GM12872 (cell line): Measurements from ENCODE around the gene GSX1.

Experiments used
- TF ChIP-seq, protein P1 (sequence below): IDR thresholded peaks from 3 replicates; pipeline ENCODE4 v1.5.1; 2011; ENCODE audit warnings: low read depth, mild to moderate bottlenecking, low read length, moderate library complexity; ENCODE audit not compliant: insufficient read depth

The GSX1 gene

DNA sequence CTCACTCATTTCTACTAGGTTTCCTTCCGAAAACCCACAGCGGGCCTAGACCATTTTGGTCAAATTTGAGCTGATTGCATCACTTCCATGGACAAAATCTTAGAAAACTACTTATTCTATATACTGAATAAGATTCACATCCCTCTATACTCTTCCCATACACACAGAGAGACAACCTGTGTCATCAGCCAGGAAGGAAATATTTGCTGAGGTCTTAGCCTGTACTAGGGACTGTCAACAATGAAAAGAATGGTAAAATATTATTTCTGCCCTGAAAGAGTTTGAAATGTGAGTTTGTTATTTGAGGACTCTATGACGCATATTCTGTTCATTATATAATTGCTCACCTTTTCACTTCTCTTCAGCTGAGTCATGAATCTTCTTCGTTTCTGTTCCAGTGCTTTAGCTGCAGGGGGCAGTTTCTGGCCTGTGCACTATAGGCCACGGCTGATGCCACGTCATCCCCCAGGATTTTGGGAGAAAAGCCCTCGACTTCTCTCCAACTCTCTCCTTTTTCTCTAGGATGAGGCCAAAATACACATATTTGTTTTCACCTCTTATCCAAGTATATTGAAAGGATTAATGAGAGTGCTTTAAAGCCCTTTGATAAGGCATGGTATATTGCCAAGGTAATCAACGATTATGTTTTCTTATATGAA, 47.7 kb downstream of the GSX1 start:
- TF ChIP-seq, protein P1, sequence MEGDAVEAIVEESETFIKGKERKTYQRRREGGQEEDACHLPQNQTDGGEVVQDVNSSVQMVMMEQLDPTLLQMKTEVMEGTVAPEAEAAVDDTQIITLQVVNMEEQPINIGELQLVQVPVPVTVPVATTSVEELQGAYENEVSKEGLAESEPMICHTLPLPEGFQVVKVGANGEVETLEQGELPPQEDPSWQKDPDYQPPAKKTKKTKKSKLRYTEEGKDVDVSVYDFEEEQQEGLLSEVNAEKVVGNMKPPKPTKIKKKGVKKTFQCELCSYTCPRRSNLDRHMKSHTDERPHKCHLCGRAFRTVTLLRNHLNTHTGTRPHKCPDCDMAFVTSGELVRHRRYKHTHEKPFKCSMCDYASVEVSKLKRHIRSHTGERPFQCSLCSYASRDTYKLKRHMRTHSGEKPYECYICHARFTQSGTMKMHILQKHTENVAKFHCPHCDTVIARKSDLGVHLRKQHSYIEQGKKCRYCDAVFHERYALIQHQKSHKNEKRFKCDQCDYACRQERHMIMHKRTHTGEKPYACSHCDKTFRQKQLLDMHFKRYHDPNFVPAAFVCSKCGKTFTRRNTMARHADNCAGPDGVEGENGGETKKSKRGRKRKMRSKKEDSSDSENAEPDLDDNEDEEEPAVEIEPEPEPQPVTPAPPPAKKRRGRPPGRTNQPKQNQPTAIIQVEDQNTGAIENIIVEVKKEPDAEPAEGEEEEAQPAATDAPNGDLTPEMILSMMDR = no peak

DNA sequence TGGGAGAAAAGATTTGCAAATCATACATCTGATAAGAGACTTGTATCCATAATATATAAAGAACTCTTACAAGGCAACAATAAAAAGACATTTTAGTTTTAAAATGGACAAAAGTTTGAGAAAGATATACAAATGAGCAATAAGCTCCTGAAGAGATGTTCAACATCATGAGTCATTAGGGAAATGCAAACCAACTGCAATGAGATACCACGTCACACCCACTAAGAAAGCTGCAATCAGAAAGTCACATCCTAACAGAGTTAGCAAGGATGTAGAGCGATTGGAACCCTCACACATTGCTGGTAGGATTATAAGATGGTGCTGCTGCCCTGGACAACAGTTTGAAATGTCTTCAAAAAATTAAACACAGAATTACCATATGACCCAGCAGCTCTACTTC, 50.3 kb downstream of the GSX1 start:
- TF ChIP-seq, protein P1 = no peak
